ENCODE measurements around the gene PPP1R12A.

GRCh38 chr12:79945433-79945832 is 10.5 kb upstream of the PPP1R12A start:
- no peak for TF ChIP-seq GABPA (IDR thresholded peaks at IDR 0.05; ENCODE audit: low read depth)
- no peak for TF ChIP-seq CTCF (IDR thresholded peaks at IDR 0.05; ENCODE audit: insufficient read depth, low read length)
- TF ChIP-seq REST (IDR thresholded peaks at IDR 0.05; ENCODE audit: insufficient replicate concordance, low read depth), result no peak
- TF ChIP-seq POLR2AphosphoS5 (IDR thresholded peaks at IDR 0.05; ENCODE audit: low read depth), result no peak
- TF ChIP-seq SPI1 (IDR thresholded peaks at IDR 0.05; ENCODE audit: borderline replicate concordance, low read depth), result no peak

All from HL-60 (cell line).